Loucy (cell line): ENCODE results near the gene AP5B1.

Source experiments
- CTCF ChIP-seq: fragments of 200-600 bp; sonication (generic); conservative IDR thresholded peaks from 2 replicates; pipeline ENCODE4 v1.5.1; 2014; ENCODE audit warnings: mild to moderate bottlenecking, antibody characterized with exemption, low read length
- EZH2phosphoT487 ChIP-seq: fragments of 200-600 bp; IDR thresholded peaks from 2 replicates; pipeline ENCODE4 v1.6.1; 2018; ENCODE audit warnings: antibody characterized with exemption, mild to moderate bottlenecking, moderate library complexity, borderline replicate concordance

GRCh38 chr11:65796726-65797601 lies 16.2 kb upstream of the AP5B1 start:
- TF ChIP-seq CTCF, result no peak
- TF ChIP-seq EZH2phosphoT487, result no peak
